Subcutaneous adipose tissue (tissue), 4 donors: ENCODE results near the gene ENOX1. TPM values are rescaled to one million over a fixed set of nuclear protein-coding genes. Genes with fewer than 3 reads are reported as not detected.

Experiments used
- CTCF ChIP-seq: fragments of 450-650 bp; IDR thresholded peaks from one replicate; pipeline ENCODE4 v1.5.1; 2016; ENCODE audit warnings: low read depth, mild to moderate bottlenecking, control low read depth, antibody characterized with exemption, moderate library complexity
- total RNA-seq, 4 donors: library from RNA; depleted of rRNA; stranded (reverse); fragments of >200 nt; gene quantifications; one replicate each; pipeline ENCODE4 v1.1.0, GENCODE V29; 2016

Gene ENOX1
- total RNA-seq, 4 donors from 2014 or later: 0.66 to 4.7 (median 2.1) TPM

- no peak for TF ChIP-seq CTCF
Measured at GRCh38 chr13:43294412-43294811, 492.4 kb downstream of the ENOX1 start.

- TF ChIP-seq CTCF: no peak
Measured at GRCh38 chr13:43293986-43294385, 492.8 kb downstream of the ENOX1 start.

- no peak for TF ChIP-seq CTCF
Measured at GRCh38 chr13:43293561-43293960, 493.2 kb downstream of the ENOX1 start.

- no peak for TF ChIP-seq CTCF
Measured at GRCh38 chr13:43293008-43293407, 493.8 kb downstream of the ENOX1 start.

- TF ChIP-seq CTCF: no peak
Measured at GRCh38 chr13:43291287-43292060, 495.3 kb downstream of the ENOX1 start.

GRCh38 chr13:43289470-43290255 is 497.1 kb downstream of the ENOX1 start:
- no peak for TF ChIP-seq CTCF

- TF ChIP-seq CTCF: no peak
Measured at GRCh38 chr13:43286751-43287150, 500.0 kb downstream of the ENOX1 start.
